Activated naive CD4-positive, alpha-beta T cell treated with anti-CD3 and anti-CD28 coated beads, Interleukin-2, amount 10 ng/mL, durations not matched to agents 7 days and 5 days (primary cell): ENCODE results near the gene LCORL.

Source experiments
- CTCF ChIA-PET: fragments of 350-600 bp; sonication (Branson Sonifier 250); formaldehyde crosslinking; loops from one replicate; lab custom pipeline; 2021; ENCODE audit warnings: antibody characterized with exemption; lab: Charles Lee
- DNase-seq: peaks from one replicate; pipeline ENCODE4 v3.0.0-alpha.2; 2020
- H3K27ac Mint-ChIP-seq: one replicate; pipeline ENCODE4 v1.8.0; 2021; ENCODE audit warnings: mild to moderate bottlenecking, moderate library complexity, mixed read lengths
- H3K27me3 Mint-ChIP-seq: one replicate; pipeline ENCODE4 v1.8.0; 2021; ENCODE audit warnings: mild to moderate bottlenecking, mixed read lengths
- H3K36me3 Mint-ChIP-seq: one replicate; pipeline ENCODE4 v1.8.0; 2021; ENCODE audit warnings: mixed read lengths
- H3K4me1 Mint-ChIP-seq: one replicate; pipeline ENCODE4 v1.8.0; 2021; ENCODE audit warnings: mixed read lengths
- H3K4me3 Mint-ChIP-seq: one replicate; pipeline ENCODE4 v1.8.0; 2021; ENCODE audit warnings: mild to moderate bottlenecking, moderate library complexity, mixed read lengths
- H3K9me3 Mint-ChIP-seq: one replicate; pipeline ENCODE4 v1.8.0; 2021; ENCODE audit warnings: mixed read lengths

LCORL gene

DNA sequence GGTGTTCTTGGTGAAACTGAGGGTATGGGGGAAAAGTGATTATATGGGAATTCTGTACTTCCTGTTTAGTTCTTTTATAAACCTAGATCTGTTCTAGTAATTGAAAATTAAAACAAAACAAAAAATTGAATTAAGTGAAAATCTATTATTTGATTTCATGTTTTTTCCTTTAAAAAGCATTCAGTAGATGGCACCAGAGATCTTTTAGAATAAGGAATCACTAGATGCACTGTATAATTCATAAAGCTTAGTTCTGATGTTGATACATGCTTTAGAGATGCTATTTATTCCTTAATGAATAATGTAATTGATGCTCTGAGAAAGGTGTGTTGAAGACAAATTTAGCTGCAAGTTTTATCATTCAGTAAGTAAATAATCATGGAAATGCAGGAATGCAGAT lies 87.3 kb downstream of the LCORL start:
- Mint-ChIP-seq H3K27ac (no peak overlapping the region), H3K4me3 (no peak overlapping the region), H3K4me1 (no peaks in the 10 kb centered on the region), H3K36me3 (peaks cover 8% of the 10 kb centered on the region), H3K27me3 (no peaks in the 10 kb centered on the region), H3K9me3 (peaks cover 3% of the 10 kb centered on the region)
- no peak for DNase-seq
- CTCF ChIA-PET, result no interaction called here

DNA sequence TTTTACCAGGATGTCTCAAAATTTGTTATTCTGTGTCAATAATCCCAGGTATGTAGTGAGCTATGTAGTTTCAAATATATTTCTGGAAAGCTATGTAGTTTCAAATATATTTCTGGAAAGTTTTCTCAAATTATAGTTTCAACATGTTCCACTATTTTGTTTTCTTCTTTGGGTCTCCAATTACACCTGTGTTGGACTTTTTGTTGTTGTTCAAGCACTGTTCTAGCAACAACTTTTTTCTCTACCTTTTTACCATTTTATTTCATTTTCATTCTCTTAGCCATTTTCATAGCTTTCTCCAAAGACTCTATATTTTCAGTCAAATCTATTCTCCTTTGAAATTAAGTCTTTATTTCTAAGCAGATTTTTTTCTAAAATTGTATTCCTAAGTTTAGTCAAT lies 88.4 kb downstream of the LCORL start:
- no peak overlapping the region for H3K27ac Mint-ChIP-seq
- peaks cover 3% of the 10 kb centered on the region for H3K9me3 Mint-ChIP-seq
- H3K36me3 Mint-ChIP-seq, result peaks cover 4% of the 10 kb centered on the region
- H3K27me3 Mint-ChIP-seq, result no peaks in the 10 kb centered on the region
- no peak for DNase-seq
- no peak overlapping the region for H3K4me3 Mint-ChIP-seq
- CTCF ChIA-PET, result no interaction called here
- H3K4me1 Mint-ChIP-seq, result no peaks in the 10 kb centered on the region

DNA sequence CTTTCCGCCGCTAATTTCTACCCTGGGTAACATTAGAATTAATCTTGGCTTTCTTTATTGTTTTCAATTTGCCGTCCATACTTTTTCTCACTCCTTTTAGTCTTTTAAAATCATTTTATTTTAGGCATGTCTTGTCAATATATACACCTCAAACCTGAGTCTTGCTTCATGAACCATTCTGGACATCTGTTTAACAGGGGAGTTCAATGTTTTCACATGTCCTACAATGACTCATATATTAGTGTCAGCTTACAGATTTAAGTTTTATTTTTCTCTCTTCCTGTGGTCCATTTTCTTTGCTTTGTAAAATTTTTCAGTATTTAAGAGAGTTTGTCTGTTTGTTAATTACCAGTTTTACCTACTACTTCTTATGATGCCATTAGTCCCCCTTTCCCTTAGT lies 89.5 kb downstream of the LCORL start:
- no peak for DNase-seq
- Mint-ChIP-seq H3K4me3 (no peak overlapping the region), H3K27ac (no peak overlapping the region), H3K9me3 (peaks cover 3% of the 10 kb centered on the region), H3K4me1 (no peaks in the 10 kb centered on the region), H3K36me3 (peaks cover 4% of the 10 kb centered on the region), H3K27me3 (no peaks in the 10 kb centered on the region)
- CTCF ChIA-PET, result no interaction called here

GRCh38 chr4:17930256-17930655 lies 91.3 kb downstream of the LCORL start:
- Mint-ChIP-seq H3K4me1 (no peaks in the 10 kb centered on the region), H3K27ac (no peak overlapping the region), H3K36me3 (peaks cover 2% of the 10 kb centered on the region), H3K4me3 (no peak overlapping the region), H3K9me3 (peaks cover 2% of the 10 kb centered on the region), H3K27me3 (no peaks in the 10 kb centered on the region)
- no peak for DNase-seq
- CTCF ChIA-PET, result no interaction called here

GRCh38 chr4:17924189-17924588 lies 97.4 kb downstream of the LCORL start:
- H3K27ac Mint-ChIP-seq, result no peak overlapping the region
- no peak for DNase-seq
- H3K9me3 Mint-ChIP-seq, result peaks cover 2% of the 10 kb centered on the region
- H3K36me3 Mint-ChIP-seq, result peaks cover 3% of the 10 kb centered on the region
- no peaks in the 10 kb centered on the region for H3K27me3 Mint-ChIP-seq
- no peak overlapping the region for H3K4me3 Mint-ChIP-seq
- CTCF ChIA-PET, result no interaction called here
- no peaks in the 10 kb centered on the region for H3K4me1 Mint-ChIP-seq

- Mint-ChIP-seq H3K27me3 (no peaks in the 10 kb centered on the region), H3K9me3 (peaks cover 2% of the 10 kb centered on the region), H3K4me1 (no peaks in the 10 kb centered on the region), H3K4me3 (no peak overlapping the region), H3K36me3 (peaks cover 3% of the 10 kb centered on the region), H3K27ac (no peak overlapping the region)
- CTCF ChIA-PET, result interaction anchor here (0.7 kb wide), 1 partner anchor 363 kb away, joined by 3 read pairs; no protein-coding TSS in a partner anchor
- DNase-seq, result no peak
Observed at GRCh38 chr4:17921451-17921850, 100.1 kb downstream of the LCORL start.

- CTCF ChIA-PET, result no interaction called here
Observed at GRCh38 chr4:17920681-17921080, 100.9 kb downstream of the LCORL start.

GRCh38 chr4:17915439-17915838 lies 106.1 kb downstream of the LCORL start:
- Mint-ChIP-seq H3K4me1 (no peaks in the 10 kb centered on the region), H3K36me3 (no peaks in the 10 kb centered on the region), H3K27ac (no peak overlapping the region), H3K4me3 (no peak overlapping the region), H3K27me3 (no peaks in the 10 kb centered on the region), H3K9me3 (no peaks in the 10 kb centered on the region)
- CTCF ChIA-PET, result no interaction called here
- DNase-seq, result no peak

More at GRCh38 chr4:17920681-17921080, 100.9 kb downstream of the LCORL start:
- no peaks in the 10 kb centered on the region for H3K4me1 Mint-ChIP-seq
- H3K27me3 Mint-ChIP-seq, result no peaks in the 10 kb centered on the region
- H3K4me3 Mint-ChIP-seq, result no peak overlapping the region
- H3K9me3 Mint-ChIP-seq, result peaks cover 2% of the 10 kb centered on the region
- peaks cover 3% of the 10 kb centered on the region for H3K36me3 Mint-ChIP-seq
- H3K27ac Mint-ChIP-seq, result no peak overlapping the region
- no peak for DNase-seq

DNA sequence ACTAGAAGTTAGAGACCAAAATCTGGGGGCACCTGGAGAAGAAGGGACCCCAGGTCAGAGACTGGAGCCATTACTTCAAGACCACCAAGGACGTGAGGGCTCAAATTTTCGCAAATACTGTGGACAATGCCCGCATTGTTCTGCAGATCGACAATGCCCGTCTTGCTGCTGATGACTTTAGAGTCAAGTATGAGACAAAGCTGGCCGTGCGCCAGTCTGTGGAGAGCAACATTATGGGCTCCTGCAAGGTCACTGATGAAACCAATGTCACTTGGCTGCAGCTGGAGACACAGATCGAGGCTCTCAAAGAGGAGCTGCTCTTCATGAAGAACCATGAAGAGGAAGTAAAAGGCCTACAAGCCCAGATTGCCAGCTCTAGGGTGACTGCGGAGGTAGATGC lies 109.5 kb downstream of the LCORL start:
- H3K4me1 Mint-ChIP-seq, result no peaks in the 10 kb centered on the region

DNA sequence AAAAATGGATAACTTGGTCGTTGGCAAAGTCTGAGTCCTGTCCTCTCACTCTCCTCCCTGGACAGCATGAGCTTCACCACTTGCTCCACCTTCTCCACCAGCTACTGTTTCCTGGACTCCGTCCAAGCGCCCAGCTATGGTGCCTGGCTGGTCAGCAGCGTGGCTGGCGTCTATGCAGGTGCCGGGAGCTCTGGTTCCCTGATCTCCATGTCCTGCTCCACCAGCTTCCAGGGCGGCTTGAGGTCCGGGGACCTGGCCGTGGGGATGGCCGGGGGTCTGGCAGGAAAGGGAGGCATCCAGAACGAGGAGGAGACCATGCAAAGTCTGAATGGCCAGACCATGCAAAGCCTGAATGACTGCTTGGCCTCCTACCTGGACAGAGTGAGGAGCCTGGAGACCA lies 109.9 kb downstream of the LCORL start:
- H3K27ac Mint-ChIP-seq, result no peak overlapping the region
- H3K9me3 Mint-ChIP-seq, result no peaks in the 10 kb centered on the region
- H3K27me3 Mint-ChIP-seq, result no peaks in the 10 kb centered on the region
- H3K36me3 Mint-ChIP-seq, result no peaks in the 10 kb centered on the region
- no peak for DNase-seq
- no peak overlapping the region for H3K4me3 Mint-ChIP-seq
- CTCF ChIA-PET, result no interaction called here
- no peaks in the 10 kb centered on the region for H3K4me1 Mint-ChIP-seq

More for the DNA sequence above, 109.5 kb downstream of the LCORL start:
- no peak overlapping the region for H3K27ac Mint-ChIP-seq
- no peaks in the 10 kb centered on the region for H3K27me3 Mint-ChIP-seq
- no peaks in the 10 kb centered on the region for H3K36me3 Mint-ChIP-seq
- CTCF ChIA-PET, result no interaction called here
- no peaks in the 10 kb centered on the region for H3K9me3 Mint-ChIP-seq
- DNase-seq, result no peak
- H3K4me3 Mint-ChIP-seq, result no peak overlapping the region

DNA sequence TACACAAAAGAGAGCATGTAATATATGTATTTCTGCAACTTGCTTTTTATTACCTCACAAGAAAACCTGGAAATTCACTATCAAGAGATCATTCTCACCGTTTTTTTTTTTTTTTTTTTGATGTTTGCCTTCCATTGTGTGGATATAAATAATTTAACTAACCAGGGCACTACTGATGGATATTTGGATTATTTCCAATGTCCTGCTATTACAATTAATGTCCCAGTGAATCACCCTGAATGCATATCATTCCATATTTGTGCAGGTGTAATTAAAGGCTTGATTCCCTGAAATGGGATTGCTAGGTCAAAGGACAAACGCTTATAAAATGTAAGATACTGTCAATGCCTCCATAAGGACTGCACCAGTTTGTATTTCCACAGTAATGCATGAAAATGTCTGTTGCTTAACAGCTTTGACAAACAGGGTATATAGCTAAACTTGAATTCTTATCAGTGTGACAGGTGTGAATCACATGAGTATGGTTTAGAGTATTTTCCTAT lies 123.0 kb downstream of the LCORL start:
- Mint-ChIP-seq H3K27me3 (no peaks in the 10 kb centered on the region), H3K36me3 (peaks cover 1% of the 10 kb centered on the region), H3K27ac (no peak overlapping the region), H3K9me3 (no peaks in the 10 kb centered on the region), H3K4me3 (no peak overlapping the region), H3K4me1 (no peaks in the 10 kb centered on the region)
- DNase-seq, result no peak
- CTCF ChIA-PET, result no interaction called here

DNA sequence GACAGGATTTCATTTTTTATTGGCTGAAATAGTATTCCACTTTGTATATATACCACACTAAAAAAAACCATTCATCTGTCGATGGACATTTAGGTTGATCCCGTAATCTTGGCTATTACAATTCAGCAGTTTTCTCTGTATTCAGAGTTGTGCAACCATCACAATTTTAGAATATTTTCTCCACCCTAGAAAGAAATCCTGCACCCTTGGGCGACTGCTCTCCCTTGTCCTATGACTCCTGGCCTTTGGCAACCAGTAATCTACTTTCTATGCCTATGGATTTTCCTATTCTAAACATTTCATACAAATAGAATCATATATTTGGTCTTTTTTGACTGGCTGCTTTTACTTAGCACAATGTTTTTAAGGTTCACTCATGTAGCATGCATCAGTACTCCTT lies 126.1 kb downstream of the LCORL start:
- DNase-seq, result no peak
- Mint-ChIP-seq H3K27me3 (no peaks in the 10 kb centered on the region), H3K4me3 (no peak overlapping the region), H3K27ac (no peak overlapping the region), H3K36me3 (peaks cover under 1% of the 10 kb centered on the region), H3K4me1 (no peaks in the 10 kb centered on the region), H3K9me3 (no peaks in the 10 kb centered on the region)
- CTCF ChIA-PET, result no interaction called here

GRCh38 chr4:17894421-17894820 lies 127.1 kb downstream of the LCORL start:
- Mint-ChIP-seq H3K27me3 (no peaks in the 10 kb centered on the region), H3K9me3 (no peaks in the 10 kb centered on the region), H3K27ac (no peak overlapping the region), H3K4me1 (no peaks in the 10 kb centered on the region), H3K4me3 (no peak overlapping the region), H3K36me3 (no peaks in the 10 kb centered on the region)
- CTCF ChIA-PET, result no interaction called here
- DNase-seq, result no peak

DNA sequence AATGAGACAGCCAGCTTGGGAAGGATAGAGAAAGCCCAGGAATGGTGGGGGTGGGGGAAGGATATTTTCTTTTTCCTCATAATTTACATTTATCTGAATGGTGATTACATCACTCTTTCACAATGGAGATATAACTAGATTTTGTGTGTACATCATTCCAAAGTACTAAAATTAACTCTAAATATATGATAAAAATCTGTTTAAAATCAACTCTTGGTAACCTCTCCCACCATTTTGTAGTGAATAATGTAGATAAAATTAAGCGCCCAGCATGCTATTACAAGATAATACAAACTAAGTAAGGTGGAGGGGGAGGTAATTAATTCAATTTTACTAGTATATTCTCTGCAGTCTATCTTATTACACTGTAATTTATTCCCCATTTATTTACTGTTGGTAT lies 131.9 kb downstream of the LCORL start:
- no peaks in the 10 kb centered on the region for H3K4me1 Mint-ChIP-seq
- H3K9me3 Mint-ChIP-seq, result no peaks in the 10 kb centered on the region
- no peaks in the 10 kb centered on the region for H3K27me3 Mint-ChIP-seq
- no peaks in the 10 kb centered on the region for H3K36me3 Mint-ChIP-seq
- DNase-seq, result no peak
- CTCF ChIA-PET, result no interaction called here
- no peak overlapping the region for H3K27ac Mint-ChIP-seq
- no peak overlapping the region for H3K4me3 Mint-ChIP-seq

- H3K27ac Mint-ChIP-seq, result no peak overlapping the region
- peaks cover 5% of the 10 kb centered on the region for H3K36me3 Mint-ChIP-seq
- no peak overlapping the region for H3K4me3 Mint-ChIP-seq
- DNase-seq, result no peak
- H3K27me3 Mint-ChIP-seq, result no peaks in the 10 kb centered on the region
- H3K4me1 Mint-ChIP-seq, result no peaks in the 10 kb centered on the region
- CTCF ChIA-PET, result no interaction called here
- no peaks in the 10 kb centered on the region for H3K9me3 Mint-ChIP-seq
Observed at GRCh38 chr4:17884511-17884910, 137.0 kb downstream of the LCORL start.

GRCh38 chr4:17884063-17884462 lies 137.5 kb downstream of the LCORL start:
- Mint-ChIP-seq H3K4me1 (no peaks in the 10 kb centered on the region), H3K27me3 (no peaks in the 10 kb centered on the region), H3K27ac (no peak overlapping the region), H3K4me3 (no peak overlapping the region), H3K9me3 (no peaks in the 10 kb centered on the region), H3K36me3 (peaks cover 5% of the 10 kb centered on the region)
- DNase-seq, result no peak
- CTCF ChIA-PET, result no interaction called here
